Measurements from ENCODE around the gene BSCL2. TPM values are rescaled to one million over a fixed set of nuclear protein-coding genes. Genes with fewer than 3 reads are reported as not detected.

The BSCL2 gene
- total and polyA plus RNA-seq, 2 of the 13 experiments (the other 11 are each of a cell fraction or from before 2014, with no cell fraction given) = 19.5 to 21.1 TPM

DNA sequence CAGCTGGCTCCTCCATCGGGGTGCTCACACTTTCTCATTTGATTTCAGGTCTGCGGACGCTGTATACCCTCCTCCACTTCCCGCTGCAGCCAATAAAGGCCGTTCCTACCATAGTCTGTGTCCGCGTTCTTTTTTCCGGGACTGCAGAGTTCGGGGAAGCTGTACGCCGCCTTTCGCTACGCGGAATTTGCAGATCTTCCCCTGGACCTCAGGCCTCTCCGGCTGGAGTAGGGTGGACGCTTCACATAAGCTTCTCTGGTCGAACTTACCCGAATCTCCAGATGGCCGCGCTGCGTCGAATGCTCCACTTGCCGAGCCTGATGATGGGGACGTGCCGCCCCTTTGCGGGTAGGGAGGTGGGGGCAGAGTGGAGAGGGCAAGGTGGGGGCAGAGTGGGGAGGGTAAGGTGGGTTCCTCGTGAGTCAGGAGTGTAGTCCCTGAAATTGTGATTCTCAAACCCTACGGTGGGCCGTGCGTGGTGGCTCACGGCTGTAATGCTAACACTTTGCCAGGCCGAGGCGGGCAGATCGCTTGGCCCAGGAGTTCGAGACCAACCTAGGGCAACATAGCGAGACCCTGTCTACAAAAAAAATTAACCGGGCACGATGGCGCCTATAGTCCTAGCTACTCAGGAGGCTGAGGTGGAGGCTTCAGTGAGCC lies 41.5 kb downstream of the BSCL2 start:
- Histone ChIP-seq H3K27me3 (ENCODE audit: control insufficient read depth in 1 of 2, insufficient read depth in 2 of 2, low read length in 2 of 2) (no peaks in the 10 kb centered on the region; a peak in 1 of 5 replicates), H3K4me1 (ENCODE audit: insufficient read depth, low read length) (peaks cover 53% of the 10 kb centered on the region), H3K79me2 (ENCODE audit: insufficient read depth, low read length) (peaks cover 35% of the 10 kb centered on the region), H3K9ac (ENCODE audit: insufficient read depth, low read depth, low read length) (peak overlapping the region; percentile 91), H4K20me1 (ENCODE audit: insufficient read depth, low read length) (no peaks in the 10 kb centered on the region; the same call in none of the 2 replicates), H3K9me3 (ENCODE audit: low read length) (no peaks in the 10 kb centered on the region), H3K27ac (ENCODE audit: extremely low read length, insufficient read depth, low read length) (peak overlapping the region; percentile 84), H3K4me2 (ENCODE audit: low read depth, low read length) (peak overlapping the region; percentile 85), H2AFZ (ENCODE audit: low read length) (no peak overlapping the region), H3K4me3 (replicated peaks in 1 of 3; ENCODE audit: insufficient read depth in 1 of 3, low read depth in 2 of 3, low read length in 3 of 3) (peak overlapping the region; percentile 69 to 97 (median 91)), H3K36me3 (replicated peaks in 1 of 2; ENCODE audit: control insufficient read depth in 1 of 2, insufficient read depth in 2 of 2, low read length in 2 of 2) (peaks cover 0 to 15% of the 10 kb centered on the region in 2 experiments; a peak in 2 of 5 replicates)
- CTCF ChIA-PET (ENCODE audit: low intra/inter-chr PET ratio, low total read pairs) = no interaction called here
- POLR2A ChIA-PET = interaction anchor here (0.7 to 4.5 kb wide), 36 partner anchors 10 to 272 kb away, joined by 3 to 186 read pairs (median 11); partner anchors contain the start of genes AHNAK, B3GAT3, BSCL2 and EEF1G
- intact Hi-C loops (cut with micrococcal nuclease; ENCODE audit: unreplicated experiment) (no loop called here), in situ Hi-C loops (cut with HindIII; ENCODE audit: extremely low pct_ligation_motif_present, low pct_unique_long_range_greater_than_20kb) (no loop called here)
- WGBS (ENCODE audit: low lambda C conversion rate) = 2% methylated on average over 35 of the region's 39 CpGs
- FAIRE-seq (no peak), DNase-seq (ENCODE audit: low spot score) (no peak), ATAC-seq (peak; percentile 13)
- no TSS peak for BruUV-seq (replicated peaks)
- TF ChIP-seq NFYC (CRISPR knock-in tag; IDR thresholded peaks at IDR 0.05) (no peak), ZNF589 (CRISPR knock-in tag; conservative IDR thresholded peaks at IDR 0.05) (0 out of 2 replicates have a peak, but pooled peaks have one; percentile 13), GRHL1 (CRISPR knock-in tag; conservative IDR thresholded peaks at IDR 0.05) (no peak), NCOA1 (CRISPR knock-in tag; IDR thresholded peaks at IDR 0.05) (peak; percentile 42; the same call in 1 of the 2 replicates), MAZ (IDR thresholded peaks at IDR 0.05; ENCODE audit: borderline replicate concordance, low read depth, low read length) (no peak), MAZ (CRISPR knock-in tag; IDR thresholded peaks at IDR 0.05; ENCODE audit: low read depth) (peak; percentile 49; the same call in 1 of the 2 replicates), MYC (CRISPR knock-in tag; IDR thresholded peaks at IDR 0.05; ENCODE audit: borderline replicate concordance) (no peak), ZKSCAN1 (IDR thresholded peaks at IDR 0.05; ENCODE audit: low read length) (no peak), MTF2 (CRISPR knock-in tag; IDR thresholded peaks at IDR 0.05; ENCODE audit: borderline replicate concordance) (0 out of 2 replicates have a peak, but pooled peaks have one; percentile 30), ZNF746 (CRISPR knock-in tag; IDR thresholded peaks at IDR 0.05) (peak; percentile 54; the same call in 1 of the 2 replicates), DR1 (CRISPR knock-in tag; IDR thresholded peaks at IDR 0.05) (no peak), RBAK (CRISPR knock-in tag; IDR thresholded peaks at IDR 0.05) (0 out of 2 replicates have a peak, but pooled peaks have one; percentile 39), XRCC5 (optimal IDR thresholded peaks at IDR 0.05; ENCODE audit: low read length) (no peak), RAD51 (IDR thresholded peaks at IDR 0.05; ENCODE audit: borderline replicate concordance) (no peak), RARA (CRISPR knock-in tag; IDR thresholded peaks at IDR 0.05) (0 out of 2 replicates have a peak, but pooled peaks have one; percentile 11), THAP11 (CRISPR knock-in tag; IDR thresholded peaks at IDR 0.05) (no peak), ZNF34 (CRISPR knock-in tag; IDR thresholded peaks at IDR 0.05; ENCODE audit: borderline replicate concordance) (0 out of 2 replicates have a peak, but pooled peaks have one; percentile 80), TOPORS (CRISPR knock-in tag; IDR thresholded peaks at IDR 0.05) (no peak; the same call in 1 of the 2 replicates)
- TF ChIP-seq, protein P1, sequence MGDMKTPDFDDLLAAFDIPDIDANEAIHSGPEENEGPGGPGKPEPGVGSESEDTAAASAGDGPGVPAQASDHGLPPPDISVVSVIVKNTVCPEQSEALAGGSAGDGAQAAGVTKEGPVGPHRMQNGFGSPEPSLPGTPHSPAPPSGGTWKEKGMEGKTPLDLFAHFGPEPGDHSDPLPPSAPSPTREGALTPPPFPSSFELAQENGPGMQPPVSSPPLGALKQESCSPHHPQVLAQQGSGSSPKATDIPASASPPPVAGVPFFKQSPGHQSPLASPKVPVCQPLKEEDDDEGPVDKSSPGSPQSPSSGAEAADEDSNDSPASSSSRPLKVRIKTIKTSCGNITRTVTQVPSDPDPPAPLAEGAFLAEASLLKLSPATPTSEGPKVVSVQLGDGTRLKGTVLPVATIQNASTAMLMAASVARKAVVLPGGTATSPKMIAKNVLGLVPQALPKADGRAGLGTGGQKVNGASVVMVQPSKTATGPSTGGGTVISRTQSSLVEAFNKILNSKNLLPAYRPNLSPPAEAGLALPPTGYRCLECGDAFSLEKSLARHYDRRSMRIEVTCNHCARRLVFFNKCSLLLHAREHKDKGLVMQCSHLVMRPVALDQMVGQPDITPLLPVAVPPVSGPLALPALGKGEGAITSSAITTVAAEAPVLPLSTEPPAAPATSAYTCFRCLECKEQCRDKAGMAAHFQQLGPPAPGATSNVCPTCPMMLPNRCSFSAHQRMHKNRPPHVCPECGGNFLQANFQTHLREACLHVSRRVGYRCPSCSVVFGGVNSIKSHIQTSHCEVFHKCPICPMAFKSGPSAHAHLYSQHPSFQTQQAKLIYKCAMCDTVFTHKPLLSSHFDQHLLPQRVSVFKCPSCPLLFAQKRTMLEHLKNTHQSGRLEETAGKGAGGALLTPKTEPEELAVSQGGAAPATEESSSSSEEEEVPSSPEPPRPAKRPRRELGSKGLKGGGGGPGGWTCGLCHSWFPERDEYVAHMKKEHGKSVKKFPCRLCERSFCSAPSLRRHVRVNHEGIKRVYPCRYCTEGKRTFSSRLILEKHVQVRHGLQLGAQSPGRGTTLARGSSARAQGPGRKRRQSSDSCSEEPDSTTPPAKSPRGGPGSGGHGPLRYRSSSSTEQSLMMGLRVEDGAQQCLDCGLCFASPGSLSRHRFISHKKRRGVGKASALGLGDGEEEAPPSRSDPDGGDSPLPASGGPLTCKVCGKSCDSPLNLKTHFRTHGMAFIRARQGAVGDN (CRISPR knock-in tag; IDR thresholded peaks at IDR 0.05) = peak; percentile 58

All from HepG2 (cell line).